NT2/D1 (cell line): ENCODE measurements around the gene EGFR.

ENCODE experiments used
- DNase-seq: peaks from one replicate; pipeline ENCODE4 v3.0.0-alpha.2; 2011; ENCODE audit warnings: low read depth, low spot score
- H3K27me3 ChIP-seq: 2 replicates; pipeline ENCODE4 v1.6.0; 2011; ENCODE audit warnings: mild to moderate bottlenecking; ENCODE audit not compliant: insufficient read length, insufficient read depth
- H3K36me3 ChIP-seq: 2 replicates; pipeline ENCODE4 v1.6.1; 2011; ENCODE audit warnings: mild to moderate bottlenecking, low read length, mixed read lengths; ENCODE audit not compliant: insufficient read depth, insufficient read length
- H3K4me1 ChIP-seq: 2 replicates; pipeline ENCODE4 v1.5.1; 2011; ENCODE audit not compliant: insufficient read depth, insufficient read length
- H3K4me3 ChIP-seq: 2 replicates; pipeline ENCODE4 v1.5.1; 2011; ENCODE audit warnings: low read depth; ENCODE audit not compliant: insufficient read length
- H3K9ac ChIP-seq: 2 replicates; pipeline ENCODE4 v1.6.0; 2011; ENCODE audit warnings: low read depth; ENCODE audit not compliant: insufficient read length
- H3K9me3 ChIP-seq: 2 replicates; pipeline ENCODE4 v1.5.1; 2011; ENCODE audit warnings: mild to moderate bottlenecking, low read length; ENCODE audit not compliant: insufficient read depth
- SUZ12 ChIP-seq: IDR thresholded peaks from 2 replicates; pipeline ENCODE4 v1.6.1; 2011; ENCODE audit not compliant: insufficient read length, insufficient read depth; ENCODE audit errors: extremely low read depth
- YY1 ChIP-seq: IDR thresholded peaks from 2 replicates; pipeline ENCODE4 v1.6.1; 2011; ENCODE audit not compliant: insufficient read length, insufficient read depth
- ZNF274 ChIP-seq: IDR thresholded peaks from 2 replicates; pipeline ENCODE4 v1.6.1; 2011; ENCODE audit warnings: mild to moderate bottlenecking, low read depth, low read length

EGFR gene

GRCh38 chr7:55018361-55019190 lies at the start of gene EGFR:
Gene EGFR (plus strand): TSS chr7:55019017. CDS start chr7:55019278, 261 bp downstream.
- peak within 1 kb of the TSS; percentile 66 for H3K4me3 ChIP-seq
- no peak for TF ChIP-seq SUZ12
- TF ChIP-seq ZNF274 = no peak
- TF ChIP-seq YY1 = no peak
- no peaks in the 10 kb centered on the region for H3K36me3 ChIP-seq
- peak within 1 kb of the TSS; percentile 79 for H3K9ac ChIP-seq
- H3K27me3 ChIP-seq = peaks cover 59% of the 10 kb centered on the region
- DNase-seq = peak; percentile 30
- no peaks in the 10 kb centered on the region for H3K4me1 ChIP-seq
- H3K9me3 ChIP-seq = no peaks in the 10 kb centered on the region

GRCh38 chr7:54969208-54969967 lies 49.4 kb upstream of the EGFR start:
- H3K27me3 ChIP-seq = no peaks in the 10 kb centered on the region
- no peak overlapping the region for H3K9ac ChIP-seq
- no peak for TF ChIP-seq ZNF274
- no peak for TF ChIP-seq YY1
- no peak for TF ChIP-seq SUZ12
- no peaks in the 10 kb centered on the region for H3K36me3 ChIP-seq
- peaks cover 17% of the 10 kb centered on the region for H3K9me3 ChIP-seq
- DNase-seq = no peak
- no peaks in the 10 kb centered on the region for H3K4me1 ChIP-seq
- no peak overlapping the region for H3K4me3 ChIP-seq

- peaks cover 17% of the 10 kb centered on the region for H3K9me3 ChIP-seq
- no peaks in the 10 kb centered on the region for H3K27me3 ChIP-seq
- DNase-seq = no peak
- H3K9ac ChIP-seq = no peak overlapping the region
- TF ChIP-seq YY1 = no peak
- no peak for TF ChIP-seq ZNF274
- no peak for TF ChIP-seq SUZ12
- no peaks in the 10 kb centered on the region for H3K36me3 ChIP-seq
- H3K4me1 ChIP-seq = no peaks in the 10 kb centered on the region
- no peak overlapping the region for H3K4me3 ChIP-seq
Observed at GRCh38 chr7:54972733-54973294, 46.0 kb upstream of the EGFR start.

GRCh38 chr7:54978364-54979116 lies 40.3 kb upstream of the EGFR start:
- no peaks in the 10 kb centered on the region for H3K4me1 ChIP-seq
- TF ChIP-seq SUZ12 = no peak
- TF ChIP-seq ZNF274 = no peak
- TF ChIP-seq YY1 = no peak
- no peaks in the 10 kb centered on the region for H3K27me3 ChIP-seq
- H3K9me3 ChIP-seq = no peaks in the 10 kb centered on the region; the same call in 1 of the 2 replicates
- no peak overlapping the region for H3K4me3 ChIP-seq
- H3K9ac ChIP-seq = no peak overlapping the region
- DNase-seq = no peak
- no peaks in the 10 kb centered on the region for H3K36me3 ChIP-seq

- Histone ChIP-seq H3K36me3 (no peaks in the 10 kb centered on the region), H3K4me1 (no peaks in the 10 kb centered on the region), H3K9me3 (no peaks in the 10 kb centered on the region), H3K27me3 (no peaks in the 10 kb centered on the region), H3K9ac (no peak overlapping the region), H3K4me3 (no peak overlapping the region)
- TF ChIP-seq YY1 (no peak), ZNF274 (no peak), SUZ12 (no peak)
- DNase-seq = no peak
Observed at GRCh38 chr7:54980521-54980920, 38.3 kb upstream of the EGFR start.

- Histone ChIP-seq H3K9ac (no peak overlapping the region), H3K36me3 (no peaks in the 10 kb centered on the region), H3K4me3 (no peak overlapping the region), H3K4me1 (no peaks in the 10 kb centered on the region), H3K27me3 (no peaks in the 10 kb centered on the region), H3K9me3 (no peaks in the 10 kb centered on the region)
- no peak for DNase-seq
- TF ChIP-seq ZNF274 (no peak), YY1 (no peak), SUZ12 (no peak)
Observed at GRCh38 chr7:54981913-54982312, 36.9 kb upstream of the EGFR start.
